ENCODE measurements around the gene SIM2.

DNA sequence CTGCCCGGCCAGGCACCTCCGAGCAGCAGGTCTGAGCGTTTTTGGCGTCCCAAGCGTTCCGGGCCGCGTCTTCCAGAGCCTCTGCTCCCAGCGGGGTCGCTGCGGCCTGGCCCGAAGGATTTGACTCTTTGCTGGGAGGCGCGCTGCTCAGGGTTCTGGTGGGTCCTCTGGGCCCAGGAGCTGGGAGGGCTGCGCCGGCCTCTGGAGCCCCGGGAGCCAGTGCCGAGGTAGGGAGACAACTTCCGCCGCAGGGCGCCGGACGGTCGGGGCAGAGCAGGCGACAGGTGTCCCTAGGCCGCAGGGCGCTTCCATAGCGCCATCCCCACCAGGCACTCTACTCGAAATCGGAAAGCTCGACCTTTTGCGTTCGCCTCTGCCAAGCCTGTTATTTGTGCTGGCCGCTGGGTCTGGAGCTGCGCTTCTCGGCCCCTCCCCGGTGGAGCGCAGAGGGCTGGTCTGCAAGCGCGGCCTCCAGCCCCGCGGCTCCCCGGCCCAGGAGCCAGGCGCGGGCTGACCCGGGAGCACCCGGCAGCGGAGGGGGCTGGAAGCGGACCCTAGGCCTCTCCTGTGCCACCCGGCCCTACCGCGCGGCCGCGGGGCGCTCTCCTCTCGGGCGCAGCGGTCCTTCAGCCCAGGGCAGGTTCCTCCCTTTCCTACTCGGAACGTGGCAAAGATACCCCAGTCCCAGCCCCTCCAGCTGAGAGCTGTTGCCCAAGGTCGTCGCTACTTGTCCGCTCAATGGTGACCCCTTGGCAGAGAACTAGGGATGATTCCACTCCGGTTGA is 2.2 kb downstream of the SIM2 start:
- TF ChIP-seq, protein P1, sequence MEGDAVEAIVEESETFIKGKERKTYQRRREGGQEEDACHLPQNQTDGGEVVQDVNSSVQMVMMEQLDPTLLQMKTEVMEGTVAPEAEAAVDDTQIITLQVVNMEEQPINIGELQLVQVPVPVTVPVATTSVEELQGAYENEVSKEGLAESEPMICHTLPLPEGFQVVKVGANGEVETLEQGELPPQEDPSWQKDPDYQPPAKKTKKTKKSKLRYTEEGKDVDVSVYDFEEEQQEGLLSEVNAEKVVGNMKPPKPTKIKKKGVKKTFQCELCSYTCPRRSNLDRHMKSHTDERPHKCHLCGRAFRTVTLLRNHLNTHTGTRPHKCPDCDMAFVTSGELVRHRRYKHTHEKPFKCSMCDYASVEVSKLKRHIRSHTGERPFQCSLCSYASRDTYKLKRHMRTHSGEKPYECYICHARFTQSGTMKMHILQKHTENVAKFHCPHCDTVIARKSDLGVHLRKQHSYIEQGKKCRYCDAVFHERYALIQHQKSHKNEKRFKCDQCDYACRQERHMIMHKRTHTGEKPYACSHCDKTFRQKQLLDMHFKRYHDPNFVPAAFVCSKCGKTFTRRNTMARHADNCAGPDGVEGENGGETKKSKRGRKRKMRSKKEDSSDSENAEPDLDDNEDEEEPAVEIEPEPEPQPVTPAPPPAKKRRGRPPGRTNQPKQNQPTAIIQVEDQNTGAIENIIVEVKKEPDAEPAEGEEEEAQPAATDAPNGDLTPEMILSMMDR (IDR thresholded peaks at IDR 0.05) = no peak
- TF ChIP-seq POLR2A (IDR thresholded peaks at IDR 0.05; ENCODE audit: low read depth) = no peak
